Progenitor cell of endocrine pancreas (in vitro differentiated cells): Measurements from ENCODE around the gene DNAH17. TPM values are rescaled to one million over a fixed set of nuclear protein-coding genes. Genes with fewer than 3 reads are reported as not detected.

Experiments used
- DNase-seq: peaks from one replicate; pipeline ENCODE4 v3.0.0; 2021; ENCODE audit warnings: low spot score; ENCODE audit not compliant: unreplicated experiment
- H3K27ac Mint-ChIP-seq: 2 replicates; pipeline ENCODE4 v1.8.0; 2021; ENCODE audit warnings: mild to moderate bottlenecking, moderate library complexity, mixed read lengths
- H3K27me3 Mint-ChIP-seq: 2 replicates; pipeline ENCODE4 v1.8.0; 2021; ENCODE audit warnings: mixed read lengths
- H3K36me3 Mint-ChIP-seq: 2 replicates; pipeline ENCODE4 v1.8.0; 2022; ENCODE audit warnings: mixed read lengths; ENCODE audit not compliant: insufficient read depth
- H3K4me1 Mint-ChIP-seq: 2 replicates; pipeline ENCODE4 v1.8.0; 2021; ENCODE audit warnings: low read depth, mixed read lengths
- H3K4me3 Mint-ChIP-seq: 2 replicates; pipeline ENCODE4 v1.8.0; 2021; ENCODE audit warnings: low read depth, mild to moderate bottlenecking, moderate library complexity, mixed read lengths
- H3K9me3 Mint-ChIP-seq: 2 replicates; pipeline ENCODE4 v1.8.0; 2021; ENCODE audit warnings: low read depth, mixed read lengths
- CTCF ChIP-seq: fragments of 200-600 bp; sonication (generic); IDR thresholded peaks from one replicate; pipeline ENCODE4 v1.5.0; 2021; ENCODE audit warnings: antibody characterized with exemption, mild to moderate bottlenecking; ENCODE audit not compliant: unreplicated experiment
- total RNA-seq: library from RNA; stranded (reverse); gene quantifications from 2 replicates; pipeline ENCODE4 v1.2.1, GENCODE V29; 2021

The DNAH17 gene
- total RNA-seq, 1 donor from 2014 or later, result not detected

DNA sequence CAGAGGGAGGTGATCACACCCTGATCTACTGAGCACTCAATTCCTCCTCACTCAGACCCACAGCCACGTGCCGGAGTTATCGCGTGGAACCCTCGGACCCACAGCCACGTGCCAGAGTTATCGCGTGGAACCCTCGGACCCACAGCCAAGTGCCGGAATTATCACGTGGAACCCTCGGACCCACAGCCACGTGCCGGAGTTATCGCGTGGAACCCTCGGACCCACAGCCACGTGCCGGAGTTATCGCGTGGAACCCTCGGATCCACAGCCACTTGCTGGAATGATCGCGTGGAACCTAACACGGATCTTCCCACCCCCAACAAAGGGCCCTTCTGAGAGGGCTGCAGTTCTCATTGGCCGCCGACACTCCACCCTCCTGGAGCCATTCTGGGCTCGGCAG, 101.0 kb downstream of the DNAH17 start:
- H3K9me3 Mint-ChIP-seq, result no peaks in the 10 kb centered on the region
- no peak for DNase-seq
- peaks cover 23% of the 10 kb centered on the region for H3K4me1 Mint-ChIP-seq
- no peak overlapping the region for H3K4me3 Mint-ChIP-seq
- H3K27ac Mint-ChIP-seq, result no peak overlapping the region
- H3K27me3 Mint-ChIP-seq, result peaks cover 2% of the 10 kb centered on the region
- H3K36me3 Mint-ChIP-seq, result no peaks in the 10 kb centered on the region
- TF ChIP-seq CTCF, result no peak

- TF ChIP-seq CTCF, result no peak
- no peak for DNase-seq
- no peak overlapping the region for H3K4me3 Mint-ChIP-seq
- H3K27me3 Mint-ChIP-seq, result peaks cover 2% of the 10 kb centered on the region
- no peaks in the 10 kb centered on the region for H3K9me3 Mint-ChIP-seq
- peak overlapping the region; percentile 50 for H3K27ac Mint-ChIP-seq
- H3K4me1 Mint-ChIP-seq, result peaks cover 23% of the 10 kb centered on the region
- no peaks in the 10 kb centered on the region for H3K36me3 Mint-ChIP-seq
Measured at GRCh38 chr17:78475211-78475610, 102.0 kb downstream of the DNAH17 start.

DNA sequence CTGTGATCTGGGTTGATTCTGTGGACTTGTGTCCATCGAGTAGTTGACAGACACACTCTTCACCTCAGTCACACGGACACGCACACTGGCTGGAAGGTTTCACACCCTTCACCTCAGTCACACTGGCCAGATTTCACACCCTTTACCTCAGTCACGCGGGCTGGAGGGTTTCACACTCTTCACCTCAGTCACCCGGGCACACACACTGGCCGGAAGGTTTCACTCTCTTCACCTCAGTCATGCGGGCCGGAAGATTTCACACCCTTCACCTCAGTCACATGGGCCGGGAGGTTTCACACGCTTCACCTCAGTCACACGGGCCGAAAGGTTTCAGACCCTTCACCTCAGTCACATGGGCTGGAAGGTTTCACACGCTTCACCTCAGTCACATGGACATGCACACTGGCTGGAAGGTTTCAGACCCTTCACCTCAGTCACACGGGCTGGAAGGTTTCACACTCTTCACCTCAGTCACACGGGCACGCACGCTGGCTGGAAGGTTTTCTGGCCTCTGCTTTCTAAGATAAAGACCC, 102.5 kb downstream of the DNAH17 start:
- no peak for DNase-seq
- peaks cover 23% of the 10 kb centered on the region for H3K4me1 Mint-ChIP-seq
- no peak overlapping the region for H3K4me3 Mint-ChIP-seq
- no peaks in the 10 kb centered on the region for H3K36me3 Mint-ChIP-seq
- H3K9me3 Mint-ChIP-seq, result no peaks in the 10 kb centered on the region
- H3K27ac Mint-ChIP-seq, result peak overlapping the region; percentile 50
- peaks cover 2% of the 10 kb centered on the region for H3K27me3 Mint-ChIP-seq
- TF ChIP-seq CTCF, result no peak

GRCh38 chr17:78473951-78474613, 103.1 kb downstream of the DNAH17 start:
- H3K4me1 Mint-ChIP-seq, result peaks cover 23% of the 10 kb centered on the region
- peaks cover 2% of the 10 kb centered on the region for H3K27me3 Mint-ChIP-seq
- H3K27ac Mint-ChIP-seq, result peak overlapping the region; percentile 25
- no peak for DNase-seq
- no peak for TF ChIP-seq CTCF
- no peak overlapping the region for H3K4me3 Mint-ChIP-seq
- no peaks in the 10 kb centered on the region for H3K36me3 Mint-ChIP-seq
- no peaks in the 10 kb centered on the region for H3K9me3 Mint-ChIP-seq

GRCh38 chr17:78472035-78472905, 104.9 kb downstream of the DNAH17 start:
- H3K27me3 Mint-ChIP-seq, result peaks cover 2% of the 10 kb centered on the region
- no peak overlapping the region for H3K4me3 Mint-ChIP-seq
- TF ChIP-seq CTCF, result no peak
- DNase-seq, result no peak
- peaks cover 23% of the 10 kb centered on the region for H3K4me1 Mint-ChIP-seq
- H3K36me3 Mint-ChIP-seq, result no peaks in the 10 kb centered on the region
- H3K9me3 Mint-ChIP-seq, result no peaks in the 10 kb centered on the region
- H3K27ac Mint-ChIP-seq, result no peak overlapping the region
